Measurements from ENCODE around the gene SPTB.

The SPTB gene

GRCh38 chr14:64885559-64885958 is 5.9 kb upstream of the SPTB start:
- DNase-seq (ENCODE audit: low read depth), result no peak
- TF ChIP-seq, protein P1, sequence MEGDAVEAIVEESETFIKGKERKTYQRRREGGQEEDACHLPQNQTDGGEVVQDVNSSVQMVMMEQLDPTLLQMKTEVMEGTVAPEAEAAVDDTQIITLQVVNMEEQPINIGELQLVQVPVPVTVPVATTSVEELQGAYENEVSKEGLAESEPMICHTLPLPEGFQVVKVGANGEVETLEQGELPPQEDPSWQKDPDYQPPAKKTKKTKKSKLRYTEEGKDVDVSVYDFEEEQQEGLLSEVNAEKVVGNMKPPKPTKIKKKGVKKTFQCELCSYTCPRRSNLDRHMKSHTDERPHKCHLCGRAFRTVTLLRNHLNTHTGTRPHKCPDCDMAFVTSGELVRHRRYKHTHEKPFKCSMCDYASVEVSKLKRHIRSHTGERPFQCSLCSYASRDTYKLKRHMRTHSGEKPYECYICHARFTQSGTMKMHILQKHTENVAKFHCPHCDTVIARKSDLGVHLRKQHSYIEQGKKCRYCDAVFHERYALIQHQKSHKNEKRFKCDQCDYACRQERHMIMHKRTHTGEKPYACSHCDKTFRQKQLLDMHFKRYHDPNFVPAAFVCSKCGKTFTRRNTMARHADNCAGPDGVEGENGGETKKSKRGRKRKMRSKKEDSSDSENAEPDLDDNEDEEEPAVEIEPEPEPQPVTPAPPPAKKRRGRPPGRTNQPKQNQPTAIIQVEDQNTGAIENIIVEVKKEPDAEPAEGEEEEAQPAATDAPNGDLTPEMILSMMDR (conservative IDR thresholded peaks at IDR 0.05; ENCODE audit: low read depth, low read length), result no peak
- H3K4me3 ChIP-seq (ENCODE audit: low read length), result no peak overlapping the region

DNA sequence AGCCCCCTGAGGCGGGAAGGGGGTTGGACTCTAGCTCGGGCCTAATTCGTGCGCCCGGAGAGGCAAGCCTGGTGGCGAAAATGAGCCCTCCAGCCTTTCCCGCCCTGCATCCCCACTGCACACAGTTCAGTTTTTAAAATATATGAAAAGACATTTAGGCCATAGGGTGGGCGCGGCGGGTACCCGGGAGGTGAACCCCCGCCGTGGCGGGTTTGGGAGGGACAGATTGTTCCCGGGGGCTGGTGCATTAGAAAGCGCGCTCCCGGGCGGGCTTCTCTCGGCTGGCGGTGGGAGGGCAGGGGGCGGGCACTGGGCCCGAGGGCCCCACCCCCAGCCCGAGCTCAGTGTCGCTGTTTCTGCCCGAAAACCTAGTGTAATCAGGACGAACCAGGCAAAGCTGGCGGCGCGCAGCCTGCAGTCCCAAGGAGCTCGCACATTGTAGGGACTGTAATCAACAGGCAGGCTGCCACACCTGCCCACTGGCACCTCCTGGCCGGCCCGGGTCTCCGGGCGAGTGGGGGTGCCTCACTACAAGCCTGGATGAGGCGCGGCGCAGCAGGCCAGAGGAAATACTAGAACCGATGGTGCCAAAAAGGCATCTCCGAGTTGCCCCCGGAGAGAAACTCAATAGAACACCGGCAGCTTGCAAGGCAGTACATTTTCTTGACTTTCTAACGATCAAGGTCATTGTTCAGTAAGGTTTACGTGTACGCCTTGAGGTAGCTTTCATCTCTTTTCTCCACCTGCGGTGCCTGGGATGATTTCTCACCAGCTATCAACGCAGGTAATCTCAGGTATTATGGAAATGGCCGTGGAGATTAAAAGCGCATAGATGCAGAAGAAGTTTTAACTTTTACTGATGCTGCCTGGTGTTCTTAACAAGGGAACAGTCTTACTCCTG is 764 bp upstream of the SPTB start:
- no peak for DNase-seq (ENCODE audit: low read depth)
- H3K4me3 ChIP-seq (ENCODE audit: low read length), result peak overlapping the region; percentile 53
- TF ChIP-seq, protein P1 (conservative IDR thresholded peaks at IDR 0.05; ENCODE audit: low read depth, low read length), result no peak

DNA sequence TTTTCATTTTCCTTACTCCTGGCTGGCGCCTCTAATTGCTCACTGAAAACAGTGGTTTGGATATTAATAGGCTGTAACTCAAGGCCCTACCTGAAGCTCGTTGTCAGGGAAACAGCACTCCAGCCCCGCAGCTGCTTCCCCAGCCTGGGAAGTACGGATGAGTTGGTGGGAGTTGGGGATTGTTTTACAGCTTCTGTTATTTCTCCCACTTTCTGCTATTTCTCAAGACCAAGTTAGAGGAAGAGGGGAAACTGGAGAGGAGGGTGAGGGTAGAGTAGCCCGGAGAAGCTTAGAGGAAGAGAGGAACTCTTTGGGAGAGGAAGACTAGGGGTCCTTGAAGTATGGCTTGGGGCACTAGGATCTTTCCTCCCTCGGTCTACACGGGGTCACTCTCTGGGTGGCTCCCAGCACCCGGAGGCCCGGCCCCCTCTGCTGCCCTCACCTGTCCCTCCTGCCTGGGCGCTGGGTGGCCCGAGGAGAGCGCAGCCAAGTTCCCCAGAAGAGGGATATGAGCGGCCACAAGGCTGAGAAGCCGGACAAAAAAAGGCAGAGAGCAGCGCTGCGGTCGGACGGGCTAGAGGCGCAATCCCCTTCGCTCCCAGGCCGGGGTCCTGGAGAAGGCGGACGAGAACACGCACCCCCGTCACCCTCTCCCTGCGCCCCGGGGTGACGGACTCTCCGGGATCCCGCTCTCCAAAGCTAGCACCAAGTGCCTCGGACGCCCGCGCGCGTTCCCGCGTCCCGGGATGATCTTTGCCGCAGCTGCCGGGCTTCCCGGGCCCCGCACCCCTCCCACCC is 671 bp downstream of the SPTB start:
- TF ChIP-seq, protein P1 (conservative IDR thresholded peaks at IDR 0.05; ENCODE audit: low read depth, low read length), result no peak
- H3K4me3 ChIP-seq (ENCODE audit: low read length), result peak overlapping the region; percentile 53

GRCh38 chr14:64877846-64878245 is 1.9 kb downstream of the SPTB start:
- H3K4me3 ChIP-seq (ENCODE audit: low read length), result no peak overlapping the region
- TF ChIP-seq, protein P1 (conservative IDR thresholded peaks at IDR 0.05; ENCODE audit: low read depth, low read length), result no peak
- DNase-seq (ENCODE audit: low read depth), result no peak

More for the DNA sequence above, 671 bp downstream of the SPTB start:
- DNase-seq (ENCODE audit: low read depth), result no peak

DNA sequence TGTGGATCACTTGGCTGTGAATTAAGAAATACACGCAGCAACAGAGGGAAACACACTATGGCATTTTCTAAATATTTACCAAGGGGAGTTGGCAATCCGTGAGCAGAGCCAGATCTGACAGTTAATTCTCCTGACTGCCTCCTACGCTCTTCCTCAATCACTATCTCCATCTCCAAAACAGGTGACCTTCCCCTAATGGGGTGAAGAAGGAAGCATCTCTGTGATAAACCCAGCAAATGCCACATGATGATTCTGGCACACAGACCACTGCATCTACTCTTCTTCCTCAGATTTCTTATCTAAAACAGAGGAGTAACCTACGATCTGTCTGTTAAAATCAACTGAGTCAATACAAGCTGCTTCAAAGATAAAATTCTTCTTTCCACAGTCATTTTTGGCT is 4.4 kb downstream of the SPTB start:
- TF ChIP-seq, protein P1 (conservative IDR thresholded peaks at IDR 0.05; ENCODE audit: low read depth, low read length), result no peak
- no peak overlapping the region for H3K4me3 ChIP-seq (ENCODE audit: low read length)
- DNase-seq (ENCODE audit: low read depth), result no peak

DNA sequence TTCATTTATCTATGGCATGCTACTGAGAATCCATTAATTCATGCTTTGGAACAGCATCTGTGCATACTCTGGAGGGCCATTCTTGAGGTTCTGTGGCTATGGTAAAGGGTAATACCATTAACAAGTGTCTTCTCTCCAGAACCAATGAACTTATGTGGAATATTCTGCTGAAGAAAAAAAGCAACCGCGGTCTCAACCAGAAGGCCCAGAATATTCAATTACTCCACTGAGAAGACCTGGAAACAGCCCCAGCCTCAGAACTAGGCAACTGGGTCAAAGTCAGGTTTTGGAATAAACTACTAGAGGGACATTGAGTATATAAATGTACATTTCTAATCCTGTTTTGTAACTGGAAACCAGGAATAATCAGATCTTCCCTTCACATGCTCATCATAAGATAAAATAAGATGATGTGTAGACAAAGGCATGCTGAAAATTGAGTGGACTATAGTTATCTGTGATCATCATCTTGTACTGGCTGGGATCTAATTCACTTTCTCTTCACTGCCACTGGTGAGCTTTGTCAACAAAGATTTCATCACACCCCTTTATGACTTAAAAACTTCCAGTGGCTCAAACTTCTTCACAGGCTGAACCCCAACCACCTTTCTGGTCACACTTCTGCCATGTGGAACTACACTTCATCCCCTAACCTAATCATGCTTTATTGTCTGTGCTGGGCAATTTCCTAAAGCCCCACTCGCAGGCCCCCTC is 6.0 kb downstream of the SPTB start:
- no peak for DNase-seq (ENCODE audit: low read depth)
- H3K4me3 ChIP-seq (ENCODE audit: low read length), result no peak overlapping the region
- TF ChIP-seq, protein P1 (conservative IDR thresholded peaks at IDR 0.05; ENCODE audit: low read depth, low read length), result no peak

All from retinal pigment epithelial cell (primary cell).